GM21786 (cell line): ENCODE results near the gene RGS5.

Experiments used
- ATAC-seq: cut with Tn5 transposase; IDR thresholded peaks from one replicate; pipeline ENCODE4 v1.9.1; 2021; ENCODE audit not compliant: unreplicated experiment

RGS5 gene

DNA sequence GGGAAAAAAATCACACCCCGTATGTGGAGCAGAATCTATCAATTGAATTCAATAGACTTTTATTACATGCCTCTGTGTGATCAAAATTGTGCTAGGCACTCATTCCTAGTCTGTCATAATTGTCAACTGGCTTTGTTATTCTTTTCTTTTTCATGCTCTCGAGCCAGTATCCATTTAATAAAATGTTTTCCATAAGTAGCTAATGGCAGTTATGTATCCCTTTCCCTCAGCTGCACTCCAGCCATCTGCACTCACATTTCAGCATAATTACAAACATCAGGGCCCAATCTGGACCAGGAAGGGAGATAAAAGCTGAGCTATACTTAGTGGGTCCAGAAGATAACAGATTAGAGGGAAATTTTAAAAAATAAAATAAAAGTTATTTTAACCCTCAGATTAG lies 15.9 kb downstream of the RGS5 start:
- ATAC-seq: no peak

DNA sequence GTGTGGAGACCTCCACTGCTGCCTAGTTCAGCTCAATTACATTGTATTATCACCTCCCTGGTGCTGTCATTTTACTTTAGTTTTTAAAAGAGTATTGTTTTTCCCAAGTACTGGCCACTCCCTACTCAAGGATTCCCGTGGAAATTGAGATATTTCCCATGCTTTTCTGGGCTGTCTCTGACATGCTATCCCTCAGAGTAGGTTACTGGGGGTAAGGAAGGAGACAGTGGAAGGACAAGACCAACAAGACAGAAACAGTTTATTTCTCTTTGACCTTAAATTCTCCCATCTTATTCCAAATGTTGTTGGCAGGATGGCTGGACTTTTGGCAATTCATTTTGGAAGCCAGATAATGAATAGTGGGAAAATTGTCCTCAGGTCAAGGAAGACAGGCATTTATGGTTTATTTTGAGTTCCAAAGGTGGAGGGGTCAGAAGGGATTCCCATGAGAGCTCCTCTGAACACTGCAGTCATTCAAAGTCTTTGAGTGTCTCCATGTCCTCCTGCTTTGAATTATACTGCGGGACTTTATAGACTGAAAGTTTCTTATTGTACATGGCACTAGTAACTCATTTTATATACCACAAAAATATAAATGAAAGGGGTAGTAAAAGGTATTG lies 20.3 kb downstream of the RGS5 start:
- ATAC-seq: no peak

DNA sequence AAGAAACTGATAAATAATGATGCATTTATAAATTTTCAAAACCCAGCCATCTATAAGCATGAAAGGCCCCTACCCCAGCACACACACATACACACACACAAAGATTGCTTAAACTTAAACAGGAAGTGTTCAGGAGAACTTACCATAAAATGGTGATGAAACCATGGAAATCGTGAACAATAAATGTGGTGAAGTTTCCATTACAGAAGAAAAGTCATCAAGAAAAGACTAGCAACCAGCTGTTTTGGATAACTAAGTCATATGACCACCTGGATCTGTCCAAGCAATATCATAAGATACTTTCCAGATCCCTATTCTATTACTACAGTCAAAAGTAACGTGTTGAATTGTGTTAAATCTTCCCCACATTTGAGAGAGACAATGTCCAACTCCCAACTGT lies 24.1 kb downstream of the RGS5 start:
- no peak for ATAC-seq

DNA sequence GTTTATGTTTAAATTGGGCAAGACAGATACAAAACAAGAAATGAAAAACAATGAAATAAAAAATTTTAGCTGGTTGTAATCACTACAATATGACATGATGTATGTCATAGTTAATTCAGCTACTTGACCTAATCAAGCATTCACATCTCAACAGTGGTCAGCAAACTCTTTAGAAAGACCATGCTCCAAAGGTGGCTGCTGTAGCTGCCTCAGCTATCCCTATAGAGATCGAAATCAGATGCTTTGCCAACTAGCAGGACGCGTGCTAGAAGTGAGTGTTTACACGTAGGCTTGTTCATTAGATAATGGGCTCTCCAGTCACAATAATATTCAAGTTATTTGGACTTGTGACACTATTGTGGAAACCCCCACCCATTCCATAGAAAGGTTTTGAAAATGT lies 25.9 kb downstream of the RGS5 start:
- ATAC-seq: no peak

DNA sequence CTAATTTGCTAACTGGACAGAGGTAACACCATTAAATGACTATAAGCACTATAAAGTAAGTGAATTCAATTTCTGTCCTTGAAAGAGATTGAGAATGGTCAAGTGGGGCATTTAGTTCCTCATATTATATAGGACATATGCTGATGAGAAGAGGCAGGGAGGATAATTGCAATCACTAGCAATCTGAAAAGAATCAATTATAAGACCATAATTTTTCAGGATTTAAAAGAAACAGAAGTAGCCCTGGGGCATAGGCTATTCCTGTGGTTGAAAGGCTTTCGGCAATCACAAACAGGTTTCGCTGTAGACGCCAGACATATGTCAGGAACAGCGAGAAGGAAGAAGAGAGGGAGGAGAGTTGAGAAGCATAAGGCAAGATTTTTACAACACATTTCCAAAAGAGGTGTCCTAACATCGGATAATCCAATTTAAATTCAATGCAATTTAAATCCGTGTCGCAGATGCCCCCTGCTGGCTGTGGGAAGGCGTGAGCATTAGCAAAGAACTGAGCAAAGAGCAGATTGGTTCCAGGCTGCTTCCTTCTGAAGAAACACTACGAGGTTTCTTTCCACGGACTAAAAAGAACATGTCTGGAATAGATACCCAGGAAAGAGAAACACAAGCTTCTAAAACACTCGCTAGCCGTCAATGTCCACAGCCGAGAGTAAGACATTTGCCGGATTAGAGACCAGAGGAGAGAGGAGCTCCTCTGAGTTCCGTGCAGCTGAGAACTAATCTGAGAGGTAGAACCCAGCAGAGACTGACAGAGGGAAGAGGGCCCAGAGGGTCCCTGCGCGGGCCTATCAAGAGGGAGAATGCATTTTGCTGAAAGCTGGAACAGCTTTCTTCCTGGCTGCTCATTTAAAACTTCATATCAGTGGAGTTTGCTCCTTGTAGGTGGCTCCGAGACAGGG lies 27.9 kb downstream of the RGS5 start:
- peak; percentile 52 for ATAC-seq

DNA sequence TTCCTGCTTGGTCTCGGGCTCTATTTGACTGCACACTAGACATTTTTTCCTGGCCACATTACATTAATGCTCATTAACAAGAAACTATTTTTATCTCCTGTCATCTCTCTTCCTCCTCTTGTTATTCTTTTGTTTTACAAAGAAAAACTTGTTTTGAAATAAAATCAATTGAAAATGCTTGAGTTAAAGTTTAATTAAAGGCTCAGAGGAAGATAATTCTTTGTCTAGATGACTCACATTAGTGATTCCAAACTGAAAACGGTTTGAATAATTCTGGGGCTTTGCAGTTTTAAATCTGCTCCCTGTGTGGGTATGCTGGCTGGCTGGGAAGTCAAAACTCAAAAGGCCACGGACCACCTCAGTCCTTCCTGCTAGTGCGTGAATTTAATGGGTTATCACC lies 29.6 kb downstream of the RGS5 start:
- no peak for ATAC-seq

DNA sequence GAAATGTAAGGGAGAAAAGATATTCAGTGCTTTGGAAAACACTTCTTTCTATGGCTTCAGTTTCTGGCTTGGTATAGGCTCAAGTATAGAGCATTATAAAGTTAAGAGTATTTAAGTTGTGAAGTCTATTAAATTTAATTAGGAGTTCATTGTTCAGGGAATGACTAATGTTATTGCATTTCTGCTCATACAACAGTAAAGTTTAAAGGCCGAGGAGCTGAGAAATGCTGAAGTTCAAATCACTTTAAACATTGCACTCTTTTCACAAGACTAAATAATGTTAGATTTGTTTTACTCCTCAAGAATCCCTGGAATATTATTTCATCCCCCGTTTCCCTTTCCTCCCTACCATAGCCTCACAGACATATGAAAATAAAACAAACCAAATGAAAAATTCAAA lies 30.1 kb downstream of the RGS5 start:
- no peak for ATAC-seq

DNA sequence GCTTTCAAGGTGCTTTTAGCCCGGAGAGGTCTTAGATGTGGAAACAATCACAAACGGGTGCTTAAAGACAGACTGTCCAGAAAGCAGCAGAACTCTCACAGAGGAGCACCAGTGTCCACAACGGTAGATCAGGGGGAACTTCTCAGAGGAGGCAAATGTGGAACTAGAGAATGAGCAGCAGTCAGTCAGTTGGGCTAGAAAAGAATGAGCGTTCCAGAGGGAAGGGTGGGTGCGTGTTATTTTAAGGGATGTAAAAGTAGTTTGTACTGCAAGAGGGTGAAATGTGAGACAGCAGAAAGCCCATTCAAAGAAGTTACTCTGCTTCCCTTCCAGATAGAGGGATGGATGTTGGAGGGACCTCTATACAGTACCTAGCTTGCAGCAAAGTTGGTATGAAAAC lies 30.9 kb downstream of the RGS5 start:
- ATAC-seq: no peak

DNA sequence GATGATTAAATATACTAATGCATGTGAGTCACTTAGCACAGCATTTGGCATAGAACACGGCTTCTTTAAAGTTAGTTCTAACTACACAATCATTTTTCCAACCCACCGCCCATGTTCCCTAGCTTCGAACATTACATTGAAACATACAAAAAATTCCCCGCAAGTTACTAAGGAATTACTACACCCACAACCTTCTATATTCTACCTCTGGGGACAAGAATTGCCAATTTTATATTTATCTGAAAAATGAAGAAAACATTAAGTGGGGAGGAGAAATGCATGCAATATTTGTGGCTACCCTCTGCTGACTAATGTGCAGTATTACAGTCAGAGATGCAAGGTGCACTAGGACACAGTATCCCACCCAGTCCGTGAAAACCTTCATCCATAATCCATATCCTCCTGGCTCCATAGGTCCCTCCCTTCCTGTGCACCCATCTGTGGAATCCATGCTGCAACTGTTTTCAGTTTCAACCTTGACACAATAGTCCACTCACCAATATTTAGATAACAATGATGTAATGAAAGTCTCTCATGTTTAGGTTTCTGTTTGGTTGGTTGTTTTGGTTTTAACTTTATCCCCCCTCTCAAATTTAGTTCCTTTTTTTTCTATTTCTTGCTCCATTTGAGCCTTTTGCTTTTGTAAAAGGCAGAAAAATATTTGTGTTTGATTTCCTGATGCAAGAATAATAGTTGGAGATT lies 31.6 kb downstream of the RGS5 start:
- ATAC-seq: no peak

DNA sequence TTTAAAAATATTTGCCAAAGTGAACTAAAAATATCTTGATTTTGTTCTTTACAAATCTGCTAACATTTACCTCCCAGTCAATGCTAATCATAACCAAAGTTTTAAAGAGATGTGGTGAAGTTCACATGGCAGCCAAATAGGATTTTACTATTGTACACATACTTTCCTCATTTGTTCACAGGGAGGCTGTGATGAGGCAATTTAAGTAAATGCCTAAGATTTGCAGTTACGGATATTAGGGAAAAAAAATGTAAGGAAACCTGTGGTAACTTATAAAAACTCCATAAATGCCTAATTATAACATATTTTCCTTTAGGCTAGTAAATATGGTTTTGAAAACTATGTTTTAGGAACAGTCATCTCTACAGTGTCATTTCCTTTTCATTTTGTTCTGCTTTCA lies 32.4 kb downstream of the RGS5 start:
- no peak for ATAC-seq

DNA sequence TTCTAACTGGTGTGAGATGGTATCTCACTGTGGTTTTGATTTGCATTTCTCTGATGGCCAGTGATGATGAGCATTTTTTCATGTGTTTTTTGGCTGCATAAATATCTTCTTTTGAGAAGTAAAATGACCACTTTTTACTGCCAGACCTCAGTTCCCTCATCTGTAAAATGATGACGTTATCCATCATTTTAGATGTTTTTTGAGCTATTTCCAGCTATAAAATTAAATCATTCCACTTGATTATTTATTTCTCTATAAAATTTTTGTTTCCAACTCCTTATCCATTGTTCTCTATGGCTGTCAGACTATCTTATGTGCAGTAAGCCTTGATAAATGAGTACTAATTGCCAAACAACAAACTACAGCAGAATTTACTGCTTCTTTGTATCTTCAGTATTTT lies 33.2 kb downstream of the RGS5 start:
- no peak for ATAC-seq

DNA sequence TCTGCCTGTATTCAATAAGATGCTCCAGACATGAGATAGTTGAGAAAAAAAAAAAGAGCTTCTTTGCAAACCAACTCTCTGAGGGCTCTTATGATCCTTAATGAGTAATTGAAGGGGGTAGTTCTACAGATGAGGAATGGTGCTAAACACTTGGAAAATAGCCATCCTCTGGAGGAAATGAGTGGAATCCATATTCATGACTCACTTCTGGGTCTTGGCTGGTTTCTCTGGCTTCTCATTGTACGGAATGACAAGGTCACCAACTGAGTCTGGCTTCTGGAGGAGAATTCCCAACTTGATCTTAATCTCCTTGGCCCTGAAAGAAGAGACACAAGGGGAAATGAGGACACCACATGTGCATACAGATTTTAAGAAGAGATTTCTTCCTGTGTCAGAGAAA lies 34.7 kb downstream of the RGS5 start:
- ATAC-seq: no peak

DNA sequence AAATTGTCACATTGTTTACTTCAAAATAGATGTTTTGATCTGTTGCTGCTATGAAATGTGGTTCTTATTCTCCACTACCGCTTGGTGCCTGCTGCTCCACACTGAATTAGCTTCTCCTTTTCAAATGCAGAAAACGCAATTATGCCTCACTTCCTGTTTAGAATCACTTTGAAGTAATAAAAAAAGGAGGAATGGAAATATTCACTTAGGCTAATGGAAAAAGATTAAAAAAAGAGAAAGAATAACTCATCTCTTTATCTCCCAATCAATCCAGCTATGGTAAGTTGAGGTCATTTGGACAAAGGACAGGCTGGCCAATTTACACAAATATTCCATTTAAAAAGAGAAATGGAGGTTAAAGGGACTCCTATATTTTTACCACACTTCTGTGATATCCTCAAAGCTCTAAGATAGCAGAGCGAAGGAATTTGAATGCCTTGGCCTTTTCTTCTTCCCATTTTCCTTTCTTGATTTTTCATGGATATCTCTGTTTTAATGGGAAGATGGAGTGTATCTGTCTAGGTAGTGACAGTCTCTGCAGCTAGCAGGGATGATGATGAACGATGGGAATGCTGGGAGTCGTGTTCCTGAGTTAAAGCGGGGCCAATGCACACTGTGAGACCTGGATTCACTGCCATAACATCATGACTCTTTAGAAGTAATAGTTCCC lies 35.7 kb downstream of the RGS5 start:
- ATAC-seq: no peak

DNA sequence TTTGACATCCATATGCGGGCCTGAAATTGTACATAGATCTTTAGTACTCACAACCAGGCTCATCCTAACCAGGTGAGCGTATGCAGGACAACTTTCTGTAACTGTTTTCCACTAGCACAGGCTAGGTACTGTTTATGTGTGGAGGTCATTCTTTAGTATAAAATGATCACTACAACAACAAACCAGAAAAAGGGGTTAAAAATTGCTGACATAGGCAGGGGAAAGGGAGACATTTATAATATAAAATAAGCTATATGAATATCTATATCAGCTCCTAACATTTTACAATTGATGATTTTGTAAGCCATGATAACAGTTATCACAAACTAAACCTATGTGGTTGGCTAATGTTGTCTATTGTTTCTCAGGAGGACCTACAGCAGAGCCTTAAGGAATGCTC lies 37.6 kb downstream of the RGS5 start:
- ATAC-seq: no peak

DNA sequence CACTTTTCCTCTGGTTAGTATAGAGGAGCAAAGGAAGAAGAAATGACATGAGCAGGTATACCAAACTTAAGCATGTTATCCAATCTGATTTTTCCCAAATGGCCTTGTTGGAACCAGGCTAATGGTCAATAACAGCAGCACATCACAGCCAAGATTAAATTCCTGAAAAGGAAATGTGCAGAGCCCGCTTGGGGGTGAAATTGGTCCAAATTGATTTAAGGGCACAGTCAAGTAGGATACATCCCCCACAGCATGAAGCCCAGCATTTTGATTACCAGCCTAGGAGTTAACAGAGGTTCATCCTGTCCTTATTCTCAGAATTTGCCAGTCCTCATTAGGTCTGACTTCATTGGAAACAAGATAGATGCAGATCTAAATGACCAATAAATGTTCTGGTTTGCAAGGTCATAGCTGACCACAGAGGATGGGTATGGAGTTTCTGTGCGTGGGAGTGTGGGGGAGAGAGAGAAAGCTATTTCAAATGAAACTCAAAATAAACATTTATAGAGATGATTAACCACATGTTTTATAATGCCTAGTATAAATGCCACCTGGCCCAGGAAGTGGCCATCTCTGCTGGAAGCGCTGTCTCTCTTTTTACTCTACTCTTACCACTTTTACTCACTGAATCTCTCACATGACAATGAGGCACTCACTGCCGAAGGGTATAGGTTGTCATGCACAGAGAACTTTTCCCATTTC lies 38.7 kb downstream of the RGS5 start:
- no peak for ATAC-seq

DNA sequence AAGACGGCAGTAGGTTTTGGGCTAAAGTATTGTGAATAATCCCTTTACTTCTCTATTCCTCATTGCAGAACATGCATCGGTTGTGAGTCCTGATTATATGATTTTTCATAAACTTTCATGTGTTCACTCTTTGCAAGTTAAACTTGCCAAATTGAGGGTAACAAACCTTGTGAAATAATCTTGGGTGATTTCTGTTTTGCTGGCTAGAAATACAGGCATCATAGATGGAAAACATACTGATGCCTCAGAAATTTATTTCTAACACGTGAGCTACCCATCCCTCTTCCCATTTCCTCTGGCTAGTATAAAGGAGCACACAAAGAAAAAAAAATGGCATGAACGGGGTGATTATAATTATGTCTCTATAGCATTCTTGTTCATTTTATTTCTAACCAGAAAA lies 39.6 kb downstream of the RGS5 start:
- no peak for ATAC-seq

DNA sequence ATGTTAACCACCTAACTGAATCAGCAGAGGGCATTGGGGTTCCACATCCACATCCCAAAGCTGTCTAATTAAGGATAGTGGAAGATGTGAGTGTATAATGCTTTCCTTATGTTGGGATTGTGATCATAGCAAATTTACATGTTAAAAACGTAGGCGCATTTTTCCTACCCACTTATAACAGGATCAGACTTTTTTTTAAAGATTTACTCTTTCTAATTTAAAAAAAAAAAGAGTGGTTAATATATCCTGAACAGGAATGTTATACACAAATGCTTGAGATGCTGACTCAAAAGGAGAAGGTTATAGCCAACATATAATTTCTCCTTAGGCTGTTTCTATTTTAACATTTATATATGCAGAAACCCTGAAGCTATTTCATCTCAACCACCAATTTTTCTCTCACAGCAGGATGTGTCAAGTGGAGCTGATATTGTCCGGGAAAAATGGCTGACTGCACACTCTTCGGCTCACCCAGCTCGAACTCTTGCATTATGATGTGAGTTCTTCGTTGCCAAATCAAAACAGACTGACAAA lies 40.3 kb downstream of the RGS5 start:
- no peak for ATAC-seq

DNA sequence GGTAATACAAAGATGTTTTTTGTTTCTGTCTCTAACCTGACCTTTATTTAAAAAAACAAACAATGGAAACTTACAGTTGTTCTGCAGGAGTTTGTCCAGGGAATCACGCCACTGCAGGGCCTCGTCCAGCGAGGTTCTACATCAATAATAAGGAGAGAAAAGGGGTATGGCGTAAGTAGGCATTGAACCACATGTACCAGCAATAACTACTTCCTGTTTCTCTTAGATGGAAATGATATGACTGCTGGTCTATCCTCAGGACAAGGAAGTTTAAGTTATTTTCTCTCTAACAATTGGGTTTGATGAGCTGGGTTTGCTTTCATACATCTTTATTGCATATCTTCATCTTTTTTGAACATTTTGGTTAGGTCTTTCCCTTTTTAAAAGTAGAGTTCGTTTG lies 40.9 kb downstream of the RGS5 start:
- ATAC-seq: no peak

DNA sequence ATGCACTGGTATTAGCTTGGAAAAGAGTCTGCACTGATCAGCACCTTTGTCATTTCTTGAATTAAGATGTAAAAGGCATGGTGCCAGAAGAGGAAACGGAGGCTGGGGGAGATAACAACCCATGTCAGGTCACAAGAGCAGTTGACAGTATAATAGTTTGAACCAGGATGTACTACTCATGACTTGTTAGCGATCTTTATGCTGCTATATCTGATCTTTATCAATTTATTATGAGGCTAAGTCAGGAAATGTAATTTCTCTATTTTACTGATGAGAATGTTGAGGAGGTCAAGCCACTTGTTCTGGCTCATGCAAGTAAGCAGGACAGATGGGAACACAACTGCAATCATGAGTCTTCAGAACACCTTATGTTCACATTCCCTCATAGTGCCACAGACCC lies 41.4 kb downstream of the RGS5 start:
- no peak for ATAC-seq

DNA sequence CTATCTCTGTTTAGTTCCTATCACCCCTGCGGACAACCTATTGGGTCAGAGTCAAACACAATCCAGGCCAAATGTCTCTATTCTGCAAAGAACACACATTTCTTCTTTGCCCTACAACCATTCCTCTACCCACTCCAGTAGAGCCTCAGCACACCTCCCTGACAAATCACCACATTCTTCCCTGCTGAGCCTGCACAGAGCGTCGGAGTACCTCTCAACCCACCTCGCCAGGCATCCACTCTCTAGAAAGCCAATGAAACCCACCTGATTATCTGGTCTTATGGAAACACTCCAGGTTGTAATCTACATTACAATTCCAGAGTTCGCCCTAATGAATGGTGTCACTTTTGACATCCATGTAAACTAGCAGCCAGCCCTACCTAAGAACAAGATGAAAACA lies 47.1 kb downstream of the RGS5 start:
- ATAC-seq: no peak

DNA sequence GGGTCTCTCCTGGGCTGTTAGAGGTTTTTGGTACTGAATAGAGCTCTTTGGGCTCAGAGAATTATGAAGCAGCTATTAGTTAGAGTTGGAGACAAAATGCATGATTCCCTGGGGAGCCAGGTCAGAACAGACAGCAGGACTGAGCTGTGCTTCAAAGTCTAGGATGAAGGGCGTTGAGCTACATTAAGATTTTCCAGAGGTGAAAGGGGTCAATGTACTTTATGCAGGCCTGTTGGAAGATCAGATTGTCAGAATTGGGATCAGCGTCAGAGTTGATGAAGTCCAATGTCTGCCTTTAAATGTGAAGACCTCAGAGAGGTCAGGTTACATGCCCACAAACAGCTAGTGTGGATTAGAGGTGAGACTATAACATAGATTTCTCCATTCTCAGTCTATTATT lies 53.8 kb downstream of the RGS5 start:
- no peak for ATAC-seq
